Stimulated activated naive B cell treated with anti-CD40 and anti-IgM and Interleukin-4, amounts not matched to agents 10 μg/mL and 1 μg/mL and 100 μg/mL, for 72 hours (primary cell): ENCODE results near the gene ANKDD1A.
A peak's percentile ranks its signal among the peaks of the same experiment; 100 is the strongest.

Experiments
- ATAC-seq, 2 donors: fragments of 150-1000 bp; cut with Tn5 transposase; replicated peaks; 2 replicates each; pipeline ENCODE4 v1.10.0; 2021; ENCODE audit warnings: moderate library complexity in 1 of 2
- DNase-seq: peaks from one replicate; pipeline ENCODE4 v3.0.0; 2021
- H3K27ac Mint-ChIP-seq: one replicate; pipeline ENCODE4 v1.8.0; 2022; ENCODE audit warnings: mild to moderate bottlenecking, mixed read lengths
- H3K27me3 Mint-ChIP-seq, 2 donors: one replicate each; pipeline ENCODE4 v1.8.0; 2022; ENCODE audit warnings: mixed read lengths in 2 of 2
- H3K36me3 Mint-ChIP-seq, 2 donors: one replicate each; pipeline ENCODE4 v1.8.0; 2022; ENCODE audit warnings: mixed read lengths in 2 of 2, mild to moderate bottlenecking in 1 of 2
- H3K4me1 Mint-ChIP-seq, 2 donors: one replicate each; pipeline ENCODE4 v1.8.0; 2022; ENCODE audit warnings: mixed read lengths in 2 of 2, mild to moderate bottlenecking in 1 of 2
- H3K4me3 Mint-ChIP-seq, 2 donors: one replicate each; pipeline ENCODE4 v1.8.0; 2022; ENCODE audit warnings: mild to moderate bottlenecking in 2 of 2, mixed read lengths in 2 of 2, moderate library complexity in 1 of 2
- H3K9me3 Mint-ChIP-seq, 2 donors: one replicate each; pipeline ENCODE4 v1.8.0; 2022; ENCODE audit warnings: mixed read lengths in 2 of 2, mild to moderate bottlenecking in 1 of 2

Gene ANKDD1A

GRCh38 chr15:64911311-64912186, at the start of gene ANKDD1A:
TSS of gene ANKDD1A (plus strand) at chr15:64911902. CDS start at chr15:64911931, 29 bp downstream.
- H3K4me3 Mint-ChIP-seq = peak within 1 kb of the TSS; percentile 80 to 84
- peaks cover 17 to 22% of the 10 kb centered on the region in 2 donors for H3K27me3 Mint-ChIP-seq
- DNase-seq (peak; percentile 18), ATAC-seq (peak; percentile 88 to 89)
- H3K27ac Mint-ChIP-seq = peak within 1 kb of the TSS; percentile 33
- peaks cover 5 to 18% of the 10 kb centered on the region in 2 donors for H3K4me1 Mint-ChIP-seq
- H3K9me3 Mint-ChIP-seq = no peaks in the 10 kb centered on the region
- peaks cover 0 to 3% of the 10 kb centered on the region in 2 donors for H3K36me3 Mint-ChIP-seq

- Mint-ChIP-seq H3K27ac (peak overlapping the region; percentile 7), H3K4me1 (peaks cover 35 to 68% of the 10 kb centered on the region in 2 donors), H3K4me3 (no peak overlapping the region), H3K36me3 (peaks cover 55 to 72% of the 10 kb centered on the region in 2 donors), H3K27me3 (no peaks in the 10 kb centered on the region), H3K9me3 (no peaks in the 10 kb centered on the region)
- no peak for DNase-seq
- no peak for ATAC-seq
Observed at GRCh38 chr15:64861960-64862359, 49.7 kb upstream of the ANKDD1A start.

- Mint-ChIP-seq H3K4me1 (peaks cover 35 to 64% of the 10 kb centered on the region in 2 donors), H3K27ac (peak overlapping the region; percentile 7), H3K4me3 (no peak overlapping the region), H3K27me3 (no peaks in the 10 kb centered on the region), H3K9me3 (no peaks in the 10 kb centered on the region), H3K36me3 (peaks cover 57 to 72% of the 10 kb centered on the region in 2 donors)
- ATAC-seq = no peak
- DNase-seq = no peak
Observed at GRCh38 chr15:64862408-64862807, 49.3 kb upstream of the ANKDD1A start.

- no peak for DNase-seq
- peak overlapping the region; percentile 62 for H3K27ac Mint-ChIP-seq
Observed at GRCh38 chr15:64864068-64864467, 47.6 kb upstream of the ANKDD1A start.

GRCh38 chr15:64865126-64865997, 46.3 kb upstream of the ANKDD1A start:
- Mint-ChIP-seq H3K27ac (peak overlapping the region; percentile 72), H3K4me3 (peak overlapping the region in 1 of 2 donors; percentile 25), H3K36me3 (peaks cover 49 to 67% of the 10 kb centered on the region in 2 donors), H3K27me3 (no peaks in the 10 kb centered on the region), H3K4me1 (peaks cover 31 to 53% of the 10 kb centered on the region in 2 donors), H3K9me3 (peaks cover 3 to 4% of the 10 kb centered on the region in 2 donors)
- peak; percentile 78 to 92 for ATAC-seq
- peak; percentile 39 for DNase-seq

More at GRCh38 chr15:64864068-64864467, 47.6 kb upstream of the ANKDD1A start:
- H3K4me1 Mint-ChIP-seq = peaks cover 26 to 47% of the 10 kb centered on the region in 2 donors
- no peaks in the 10 kb centered on the region for H3K9me3 Mint-ChIP-seq
- no peak overlapping the region for H3K4me3 Mint-ChIP-seq
- no peak for ATAC-seq
- peaks cover 45 to 62% of the 10 kb centered on the region in 2 donors for H3K36me3 Mint-ChIP-seq
- H3K27me3 Mint-ChIP-seq = no peaks in the 10 kb centered on the region

- peaks cover 3 to 4% of the 10 kb centered on the region in 2 donors for H3K9me3 Mint-ChIP-seq
- DNase-seq = no peak
- H3K36me3 Mint-ChIP-seq = peaks cover 49 to 65% of the 10 kb centered on the region in 2 donors
- H3K27me3 Mint-ChIP-seq = no peaks in the 10 kb centered on the region
- H3K4me3 Mint-ChIP-seq = no peak overlapping the region
- peaks cover 31 to 57% of the 10 kb centered on the region in 2 donors for H3K4me1 Mint-ChIP-seq
- ATAC-seq = no peak
- H3K27ac Mint-ChIP-seq = no peak overlapping the region
Observed at GRCh38 chr15:64865998-64866520, 45.6 kb upstream of the ANKDD1A start.

- no peaks in the 10 kb centered on the region for H3K27me3 Mint-ChIP-seq
- peaks cover 3 to 4% of the 10 kb centered on the region in 2 donors for H3K9me3 Mint-ChIP-seq
- no peak for DNase-seq
- peaks cover 21 to 43% of the 10 kb centered on the region in 2 donors for H3K4me1 Mint-ChIP-seq
- H3K27ac Mint-ChIP-seq = no peak overlapping the region
- peaks cover 27 to 43% of the 10 kb centered on the region in 2 donors for H3K36me3 Mint-ChIP-seq
- no peak for ATAC-seq
- H3K4me3 Mint-ChIP-seq = no peak overlapping the region
Observed at GRCh38 chr15:64869501-64869900, 42.2 kb upstream of the ANKDD1A start.

GRCh38 chr15:64870353-64870752, 41.3 kb upstream of the ANKDD1A start:
- Mint-ChIP-seq H3K27me3 (no peaks in the 10 kb centered on the region), H3K27ac (peak overlapping the region; percentile 42), H3K36me3 (peaks cover 26 to 37% of the 10 kb centered on the region in 2 donors), H3K4me3 (no peak overlapping the region), H3K9me3 (peaks cover 3 to 4% of the 10 kb centered on the region in 2 donors), H3K4me1 (peaks cover 22 to 40% of the 10 kb centered on the region in 2 donors)
- DNase-seq = no peak
- no peak for ATAC-seq

- DNase-seq (no peak), ATAC-seq (no peak)
- Mint-ChIP-seq H3K9me3 (no peaks in the 10 kb centered on the region), H3K4me1 (peaks cover 10 to 22% of the 10 kb centered on the region in 2 donors), H3K4me3 (no peak overlapping the region), H3K27ac (peak overlapping the region; percentile 63), H3K27me3 (no peaks in the 10 kb centered on the region), H3K36me3 (peaks cover 2 to 4% of the 10 kb centered on the region in 2 donors)
Observed at GRCh38 chr15:64875641-64876223, 36.0 kb upstream of the ANKDD1A start.

- Mint-ChIP-seq H3K9me3 (no peaks in the 10 kb centered on the region), H3K27ac (no peak overlapping the region), H3K4me1 (peaks cover 16 to 32% of the 10 kb centered on the region in 2 donors), H3K36me3 (peaks cover 2 to 4% of the 10 kb centered on the region in 2 donors), H3K4me3 (no peak overlapping the region), H3K27me3 (no peaks in the 10 kb centered on the region)
- DNase-seq (no peak), ATAC-seq (no peak)
Observed at GRCh38 chr15:64877435-64877834, 34.3 kb upstream of the ANKDD1A start.

GRCh38 chr15:64878705-64879104, 33.0 kb upstream of the ANKDD1A start:
- no peak overlapping the region for H3K27ac Mint-ChIP-seq
- peaks cover 21 to 39% of the 10 kb centered on the region in 2 donors for H3K4me1 Mint-ChIP-seq
- DNase-seq = no peak

GRCh38 chr15:64883100-64883581, 28.6 kb upstream of the ANKDD1A start:
- Mint-ChIP-seq H3K27ac (peak overlapping the region; percentile 92), H3K4me1 (peaks cover 23 to 30% of the 10 kb centered on the region in 2 donors), H3K36me3 (no peaks in the 10 kb centered on the region), H3K9me3 (no peaks in the 10 kb centered on the region), H3K4me3 (peak overlapping the region; percentile 57 to 60), H3K27me3 (no peaks in the 10 kb centered on the region)
- ATAC-seq (peak; percentile 72 to 73), DNase-seq (peak; percentile 37)

More at GRCh38 chr15:64878705-64879104, 33.0 kb upstream of the ANKDD1A start:
- H3K4me3 Mint-ChIP-seq = no peak overlapping the region
- no peaks in the 10 kb centered on the region for H3K9me3 Mint-ChIP-seq
- ATAC-seq = no peak
- H3K27me3 Mint-ChIP-seq = no peaks in the 10 kb centered on the region
- peaks cover 0 to 4% of the 10 kb centered on the region in 2 donors for H3K36me3 Mint-ChIP-seq

- Mint-ChIP-seq H3K27me3 (no peaks in the 10 kb centered on the region), H3K4me1 (peaks cover 26 to 30% of the 10 kb centered on the region in 2 donors)
Observed at GRCh38 chr15:64883997-64884511, 27.6 kb upstream of the ANKDD1A start.

More at GRCh38 chr15:64883997-64884511, 27.6 kb upstream of the ANKDD1A start:
- H3K9me3 Mint-ChIP-seq = no peaks in the 10 kb centered on the region
- no peaks in the 10 kb centered on the region for H3K36me3 Mint-ChIP-seq
- peak overlapping the region; percentile 57 to 60 for H3K4me3 Mint-ChIP-seq
- H3K27ac Mint-ChIP-seq = peak overlapping the region; percentile 92
- DNase-seq (peak; percentile 80), ATAC-seq (peak; percentile 86 to 87)
